ENCODE measurements around the gene TTLL11.

Gene TTLL11

DNA sequence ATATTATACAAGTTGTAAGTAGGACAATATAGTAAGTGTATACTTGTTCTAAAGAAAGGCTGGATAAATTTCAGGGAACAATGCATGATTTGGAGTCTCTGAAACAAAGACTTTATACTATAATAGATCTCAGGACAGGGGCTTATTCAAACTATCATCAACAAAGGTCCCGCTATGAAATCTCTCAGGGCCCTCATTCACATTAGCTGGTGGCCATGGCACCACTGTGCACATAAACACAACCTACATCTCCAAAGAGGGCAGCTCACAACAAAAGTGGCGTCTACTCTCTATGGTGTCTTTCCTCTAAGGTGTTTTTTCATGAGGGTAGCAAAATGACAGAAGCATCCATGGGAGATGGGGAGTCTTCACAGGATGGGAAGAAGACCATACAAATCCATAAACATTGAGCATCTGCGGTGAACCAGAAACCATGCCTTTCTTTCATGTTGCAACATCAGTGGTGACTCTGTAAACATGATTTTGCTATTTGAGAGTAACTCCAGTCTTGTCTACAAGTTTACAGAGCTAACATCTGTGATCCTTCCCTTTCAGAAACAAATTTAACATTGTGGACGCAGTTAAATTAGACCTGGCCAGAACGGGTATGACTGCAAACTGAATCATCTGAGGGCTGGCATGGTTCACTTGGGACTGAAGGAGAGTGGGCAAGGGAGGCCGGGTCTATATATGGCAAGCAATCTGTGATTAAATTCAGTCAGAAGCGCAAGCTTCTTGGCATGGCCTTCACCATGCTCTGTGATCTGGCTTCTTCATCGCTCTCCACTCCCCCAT, 5.5 kb downstream of the TTLL11 start:
- TF ChIP-seq, protein P1, sequence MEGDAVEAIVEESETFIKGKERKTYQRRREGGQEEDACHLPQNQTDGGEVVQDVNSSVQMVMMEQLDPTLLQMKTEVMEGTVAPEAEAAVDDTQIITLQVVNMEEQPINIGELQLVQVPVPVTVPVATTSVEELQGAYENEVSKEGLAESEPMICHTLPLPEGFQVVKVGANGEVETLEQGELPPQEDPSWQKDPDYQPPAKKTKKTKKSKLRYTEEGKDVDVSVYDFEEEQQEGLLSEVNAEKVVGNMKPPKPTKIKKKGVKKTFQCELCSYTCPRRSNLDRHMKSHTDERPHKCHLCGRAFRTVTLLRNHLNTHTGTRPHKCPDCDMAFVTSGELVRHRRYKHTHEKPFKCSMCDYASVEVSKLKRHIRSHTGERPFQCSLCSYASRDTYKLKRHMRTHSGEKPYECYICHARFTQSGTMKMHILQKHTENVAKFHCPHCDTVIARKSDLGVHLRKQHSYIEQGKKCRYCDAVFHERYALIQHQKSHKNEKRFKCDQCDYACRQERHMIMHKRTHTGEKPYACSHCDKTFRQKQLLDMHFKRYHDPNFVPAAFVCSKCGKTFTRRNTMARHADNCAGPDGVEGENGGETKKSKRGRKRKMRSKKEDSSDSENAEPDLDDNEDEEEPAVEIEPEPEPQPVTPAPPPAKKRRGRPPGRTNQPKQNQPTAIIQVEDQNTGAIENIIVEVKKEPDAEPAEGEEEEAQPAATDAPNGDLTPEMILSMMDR (IDR thresholded peaks at IDR 0.05; ENCODE audit: low read depth, low read length): no peak
- H3K9me3 ChIP-seq (ENCODE audit: severe bottlenecking): no peaks in the 10 kb centered on the region
- no peak for DNase-seq

DNA sequence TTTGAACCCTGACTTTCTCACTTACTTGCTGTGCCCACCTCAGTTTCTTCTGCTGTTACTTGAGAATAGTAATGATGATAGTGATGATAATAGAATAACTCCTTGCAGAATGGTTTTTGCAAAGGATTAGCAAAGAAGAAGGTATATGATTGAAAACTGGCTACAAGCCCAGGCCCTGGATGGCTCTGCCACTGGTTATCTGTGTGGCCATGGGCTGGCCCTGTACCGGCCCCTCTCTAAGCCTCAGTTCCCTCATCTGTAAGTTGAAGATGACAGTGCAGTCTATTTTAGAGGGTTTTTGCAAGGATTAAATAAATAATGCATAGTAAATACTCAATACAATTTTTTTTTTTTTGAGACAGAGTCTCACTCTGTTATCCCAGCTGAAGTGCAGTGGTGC, 6.2 kb downstream of the TTLL11 start:
- TF ChIP-seq, protein P1 (IDR thresholded peaks at IDR 0.05; ENCODE audit: low read depth, low read length): no peak
- no peak for DNase-seq
- H3K9me3 ChIP-seq (ENCODE audit: severe bottlenecking): no peaks in the 10 kb centered on the region
- no peak overlapping the region for H3K4me3 ChIP-seq (ENCODE audit: low read depth, low read length)
- H3K36me3 ChIP-seq: peaks cover 5% of the 10 kb centered on the region; the same call in 1 of the 2 replicates
- H3K27me3 ChIP-seq (ENCODE audit: insufficient read depth, low read depth, severe bottlenecking): no peaks in the 10 kb centered on the region
- H3K27ac ChIP-seq: no peak overlapping the region

More for the DNA sequence above, 5.5 kb downstream of the TTLL11 start:
- Histone ChIP-seq H3K27me3 (ENCODE audit: insufficient read depth, low read depth, severe bottlenecking) (no peaks in the 10 kb centered on the region), H3K36me3 (peaks cover 5% of the 10 kb centered on the region; the same call in 1 of the 2 replicates), H3K27ac (no peak overlapping the region), H3K4me3 (ENCODE audit: low read depth, low read length) (no peak overlapping the region)

DNA sequence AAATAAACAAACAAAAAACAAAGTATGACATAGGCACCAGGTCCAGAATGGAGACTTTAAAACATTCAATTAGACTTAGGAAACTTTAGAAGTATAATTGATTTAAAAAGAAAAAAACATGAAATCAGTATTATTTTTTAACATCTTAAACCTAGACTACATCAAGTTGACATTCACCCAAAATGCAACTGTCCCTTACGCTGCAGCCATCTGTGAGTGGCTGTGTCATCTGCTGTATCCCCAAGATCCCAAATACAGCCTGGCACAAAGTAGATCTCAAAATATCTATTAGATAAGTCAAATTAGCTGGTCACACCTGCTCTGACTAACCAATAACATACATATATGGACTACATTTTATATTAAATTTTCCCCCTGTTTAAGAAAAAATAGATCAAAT, 7.8 kb downstream of the TTLL11 start:
- H3K36me3 ChIP-seq: peaks cover 5% of the 10 kb centered on the region; the same call in 1 of the 2 replicates
- DNase-seq: no peak
- no peak overlapping the region for H3K4me3 ChIP-seq (ENCODE audit: low read depth, low read length)
- TF ChIP-seq, protein P1 (IDR thresholded peaks at IDR 0.05; ENCODE audit: low read depth, low read length): no peak
- no peak overlapping the region for H3K27ac ChIP-seq
- H3K27me3 ChIP-seq (ENCODE audit: insufficient read depth, low read depth, severe bottlenecking): no peaks in the 10 kb centered on the region
- no peaks in the 10 kb centered on the region for H3K9me3 ChIP-seq (ENCODE audit: severe bottlenecking)

DNA sequence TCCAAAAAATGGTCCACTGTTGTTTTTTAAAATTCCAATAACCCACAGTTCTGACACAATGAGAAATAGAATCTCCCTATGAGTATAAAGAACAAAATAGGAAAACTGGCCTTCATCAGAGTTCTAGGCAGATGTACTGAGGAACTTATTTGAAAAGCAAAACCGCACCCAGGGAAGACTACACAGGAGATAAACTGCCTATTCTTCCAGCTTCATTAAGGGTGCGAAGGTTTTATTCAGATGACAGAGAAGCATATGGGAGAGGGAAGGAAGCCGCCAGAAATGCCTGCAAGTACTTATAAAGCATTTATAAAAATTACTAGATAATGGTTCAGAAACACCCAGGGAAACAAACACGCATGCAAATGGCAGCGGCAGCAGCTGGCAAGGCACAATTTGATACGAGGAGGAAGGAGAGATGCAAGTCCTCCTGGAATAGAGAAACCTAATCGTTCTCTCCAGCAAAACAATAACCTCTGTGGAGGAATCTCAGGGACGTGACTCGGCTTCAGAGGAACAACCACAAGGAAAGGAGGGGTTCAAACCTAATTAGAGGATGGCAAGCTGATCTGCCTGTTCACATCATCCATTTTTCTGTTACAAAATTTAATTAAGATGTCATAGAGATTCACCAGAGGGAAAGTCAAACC, 9.0 kb downstream of the TTLL11 start:
- H3K4me3 ChIP-seq (ENCODE audit: low read depth, low read length): no peak overlapping the region
- no peak overlapping the region for H3K27ac ChIP-seq
- TF ChIP-seq, protein P1 (IDR thresholded peaks at IDR 0.05; ENCODE audit: low read depth, low read length): no peak
- no peak for DNase-seq
- H3K27me3 ChIP-seq (ENCODE audit: insufficient read depth, low read depth, severe bottlenecking): no peaks in the 10 kb centered on the region
- no peaks in the 10 kb centered on the region for H3K9me3 ChIP-seq (ENCODE audit: severe bottlenecking)
- H3K36me3 ChIP-seq: peaks cover 5% of the 10 kb centered on the region; the same call in 1 of the 2 replicates

DNA sequence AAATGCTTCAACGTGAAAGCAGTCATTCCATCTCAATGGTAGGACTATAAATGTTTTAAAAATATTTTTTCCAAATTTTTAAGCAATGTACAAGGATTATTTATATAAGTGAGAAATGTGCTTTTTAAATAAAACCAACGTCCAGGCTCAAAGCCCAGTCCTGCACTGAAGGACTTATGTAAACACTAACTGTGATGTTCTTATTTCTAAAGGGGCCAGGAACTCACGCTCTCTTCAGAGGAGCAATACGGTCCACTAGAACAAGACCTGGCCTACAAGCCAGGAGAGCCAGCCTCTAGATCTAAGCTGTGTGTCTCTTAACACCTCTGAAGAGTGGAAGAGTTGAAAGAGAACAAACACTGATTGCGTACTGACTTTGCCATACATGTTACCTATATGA, 12.1 kb downstream of the TTLL11 start:
- Histone ChIP-seq H3K4me3 (ENCODE audit: low read depth, low read length) (no peak overlapping the region), H3K9me3 (ENCODE audit: severe bottlenecking) (no peaks in the 10 kb centered on the region), H3K36me3 (no peaks in the 10 kb centered on the region), H3K27ac (no peak overlapping the region), H3K27me3 (ENCODE audit: insufficient read depth, low read depth, severe bottlenecking) (no peaks in the 10 kb centered on the region)
- TF ChIP-seq, protein P1 (IDR thresholded peaks at IDR 0.05; ENCODE audit: low read depth, low read length): no peak
- DNase-seq: no peak

All from WERI-Rb-1 (cell line).